Neuron (in vitro differentiated cells): ENCODE results near the gene ENPP1.

Experiments used
- H2AFZ ChIP-seq: one replicate; pipeline ENCODE4 v1.6.1; 2013; ENCODE audit warnings: low read depth, mild to moderate bottlenecking, inconsistent platforms, low read length, moderate library complexity
- H3K27me3 ChIP-seq: one replicate; pipeline ENCODE4 v1.6.1; 2013; ENCODE audit warnings: low read length; ENCODE audit not compliant: insufficient read depth
- H3K36me3 ChIP-seq: one replicate; pipeline ENCODE4 v1.6.1; 2013; ENCODE audit warnings: low read length; ENCODE audit not compliant: insufficient read depth
- H3K4me1 ChIP-seq: one replicate; pipeline ENCODE4 v1.6.1; 2013; ENCODE audit warnings: low read length; ENCODE audit not compliant: insufficient read depth
- H3K4me3 ChIP-seq: 2 replicates; pipeline ENCODE4 v1.5.1; 2013; ENCODE audit warnings: mild to moderate bottlenecking, low read length, moderate library complexity
- H3K9me3 ChIP-seq: one replicate; pipeline ENCODE4 v1.6.1; 2013; ENCODE audit warnings: low read length

The ENPP1 gene

DNA sequence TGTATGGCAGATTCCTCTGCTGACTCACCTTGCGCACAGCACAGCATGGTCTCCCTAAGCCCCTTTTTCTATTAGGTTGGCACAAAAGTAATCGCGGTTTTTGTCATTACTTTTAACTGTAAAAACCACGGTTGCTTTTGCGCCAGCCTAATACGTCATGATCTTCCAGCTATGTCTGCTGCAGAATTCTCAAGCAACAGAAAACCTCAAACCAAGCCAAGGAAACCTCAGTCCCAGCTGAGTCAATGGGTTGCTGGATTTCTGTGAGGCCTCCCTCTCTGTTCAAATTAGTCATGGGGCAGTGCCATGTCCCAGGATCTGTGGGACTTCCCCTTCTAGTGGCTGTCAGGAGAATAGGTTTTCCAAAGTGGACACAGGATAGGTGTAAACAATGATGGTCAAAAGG is 15.7 kb upstream of the ENPP1 start:
- Histone ChIP-seq H2AFZ (no peak overlapping the region), H3K4me1 (no peaks in the 10 kb centered on the region), H3K9me3 (no peaks in the 10 kb centered on the region), H3K36me3 (no peaks in the 10 kb centered on the region), H3K4me3 (no peak overlapping the region), H3K27me3 (peaks cover 2% of the 10 kb centered on the region)

DNA sequence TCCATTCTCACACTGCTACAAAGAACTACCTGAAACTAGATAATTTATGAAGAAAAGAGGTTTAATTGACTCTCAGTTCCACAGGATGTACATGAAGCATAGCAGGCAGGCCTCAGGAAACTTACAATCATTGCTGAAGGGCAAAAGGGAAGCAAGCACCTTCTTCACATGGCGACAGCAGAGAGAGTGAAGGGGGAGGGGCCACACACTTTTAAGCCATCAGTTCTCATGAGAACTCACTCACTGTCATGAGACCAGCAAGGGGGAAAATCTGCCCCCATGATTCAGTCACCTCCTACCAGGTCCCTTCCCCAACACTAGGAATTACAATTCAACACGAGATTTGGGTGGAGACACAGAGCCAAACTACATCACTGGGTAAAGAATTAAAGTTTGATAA is 12.5 kb upstream of the ENPP1 start:
- Histone ChIP-seq H3K9me3 (no peaks in the 10 kb centered on the region), H3K4me3 (no peak overlapping the region), H3K36me3 (no peaks in the 10 kb centered on the region), H3K27me3 (peaks cover 6% of the 10 kb centered on the region), H2AFZ (no peak overlapping the region), H3K4me1 (no peaks in the 10 kb centered on the region)

- no peaks in the 10 kb centered on the region for H3K9me3 ChIP-seq
- H3K4me1 ChIP-seq = peaks cover 13% of the 10 kb centered on the region
- no peaks in the 10 kb centered on the region for H3K36me3 ChIP-seq
- H2AFZ ChIP-seq = no peak overlapping the region
- peaks cover 25% of the 10 kb centered on the region for H3K27me3 ChIP-seq
- no peak overlapping the region for H3K4me3 ChIP-seq
Observed at GRCh38 chr6:131802347-131802746, 5.5 kb upstream of the ENPP1 start.

GRCh38 chr6:131803007-131803769 is 4.6 kb upstream of the ENPP1 start:
- no peak overlapping the region for H3K4me3 ChIP-seq
- peaks cover 14% of the 10 kb centered on the region for H3K4me1 ChIP-seq
- H3K36me3 ChIP-seq = no peaks in the 10 kb centered on the region
- no peaks in the 10 kb centered on the region for H3K9me3 ChIP-seq
- no peak overlapping the region for H2AFZ ChIP-seq
- H3K27me3 ChIP-seq = peaks cover 23% of the 10 kb centered on the region

GRCh38 chr6:131804131-131804530 is 3.7 kb upstream of the ENPP1 start:
- Histone ChIP-seq H3K36me3 (no peaks in the 10 kb centered on the region), H3K4me3 (no peak overlapping the region), H3K4me1 (peaks cover 18% of the 10 kb centered on the region), H3K27me3 (peaks cover 32% of the 10 kb centered on the region), H3K9me3 (no peaks in the 10 kb centered on the region), H2AFZ (no peak overlapping the region)

- Histone ChIP-seq H3K36me3 (no peaks in the 10 kb centered on the region), H2AFZ (peak overlapping the region; percentile 87), H3K4me3 (peak overlapping the region; percentile 71), H3K4me1 (peaks cover 18% of the 10 kb centered on the region), H3K27me3 (peaks cover 33% of the 10 kb centered on the region), H3K9me3 (no peaks in the 10 kb centered on the region)
Observed at GRCh38 chr6:131807321-131807643, 538 bp upstream of the ENPP1 start.

GRCh38 chr6:131808460-131809269 is 845 bp downstream of the ENPP1 start:
- H3K36me3 ChIP-seq = no peaks in the 10 kb centered on the region

DNA sequence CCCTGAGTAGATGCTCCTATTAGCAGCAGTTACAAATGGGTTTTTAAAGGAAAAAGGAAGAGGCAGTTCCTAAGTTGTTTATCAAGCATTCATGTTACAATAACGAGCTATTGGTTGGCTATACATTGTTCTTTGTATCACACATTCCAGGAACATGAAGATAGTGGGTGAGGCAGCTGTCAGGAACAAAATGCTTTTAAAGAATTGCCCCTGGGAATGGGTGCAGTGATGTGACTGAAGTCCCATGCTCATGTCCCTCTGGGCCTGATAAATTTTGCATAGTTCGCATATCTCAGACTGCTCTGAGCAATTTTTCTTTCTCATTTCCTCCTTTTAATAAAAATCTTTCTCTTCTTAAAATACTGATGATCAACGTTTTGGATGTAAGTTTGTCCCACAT is 3.7 kb downstream of the ENPP1 start:
- no peaks in the 10 kb centered on the region for H3K9me3 ChIP-seq
- H2AFZ ChIP-seq = no peak overlapping the region
- no peak overlapping the region for H3K4me3 ChIP-seq
- peaks cover 20% of the 10 kb centered on the region for H3K27me3 ChIP-seq
- H3K36me3 ChIP-seq = no peaks in the 10 kb centered on the region
- H3K4me1 ChIP-seq = peaks cover 10% of the 10 kb centered on the region

More at GRCh38 chr6:131808460-131809269, 845 bp downstream of the ENPP1 start:
- Histone ChIP-seq H3K9me3 (no peaks in the 10 kb centered on the region), H3K4me3 (peak overlapping the region; percentile 71), H2AFZ (peak overlapping the region; percentile 39), H3K4me1 (peaks cover 18% of the 10 kb centered on the region), H3K27me3 (peaks cover 28% of the 10 kb centered on the region)

- Histone ChIP-seq H3K4me3 (no peak overlapping the region), H3K36me3 (no peaks in the 10 kb centered on the region), H3K4me1 (peaks cover under 1% of the 10 kb centered on the region), H3K9me3 (no peaks in the 10 kb centered on the region), H2AFZ (no peak overlapping the region), H3K27me3 (peaks cover 8% of the 10 kb centered on the region)
Observed at GRCh38 chr6:131813991-131814390, 6.2 kb downstream of the ENPP1 start.

- peaks cover 3% of the 10 kb centered on the region for H3K27me3 ChIP-seq
- no peaks in the 10 kb centered on the region for H3K9me3 ChIP-seq
- no peaks in the 10 kb centered on the region for H3K36me3 ChIP-seq
- H3K4me1 ChIP-seq = peaks cover 11% of the 10 kb centered on the region
- no peak overlapping the region for H2AFZ ChIP-seq
- H3K4me3 ChIP-seq = no peak overlapping the region
Observed at GRCh38 chr6:131816869-131817268, 9.0 kb downstream of the ENPP1 start.

GRCh38 chr6:131819572-131820124 is 11.8 kb downstream of the ENPP1 start:
- Histone ChIP-seq H2AFZ (no peak overlapping the region), H3K4me3 (no peak overlapping the region), H3K9me3 (no peaks in the 10 kb centered on the region), H3K27me3 (no peaks in the 10 kb centered on the region), H3K4me1 (peaks cover 11% of the 10 kb centered on the region), H3K36me3 (no peaks in the 10 kb centered on the region)

- Histone ChIP-seq H3K9me3 (no peaks in the 10 kb centered on the region), H3K4me3 (no peak overlapping the region), H3K36me3 (no peaks in the 10 kb centered on the region), H2AFZ (no peak overlapping the region), H3K27me3 (no peaks in the 10 kb centered on the region), H3K4me1 (peaks cover 11% of the 10 kb centered on the region)
Observed at GRCh38 chr6:131821010-131821807, 13.4 kb downstream of the ENPP1 start.

- Histone ChIP-seq H3K36me3 (no peaks in the 10 kb centered on the region), H3K4me1 (peaks cover 11% of the 10 kb centered on the region), H3K4me3 (no peak overlapping the region), H3K9me3 (no peaks in the 10 kb centered on the region), H2AFZ (no peak overlapping the region), H3K27me3 (no peaks in the 10 kb centered on the region)
Observed at GRCh38 chr6:131822119-131822518, 14.3 kb downstream of the ENPP1 start.
